ENCODE data around the gene SMAD3.

SMAD3 gene

DNA sequence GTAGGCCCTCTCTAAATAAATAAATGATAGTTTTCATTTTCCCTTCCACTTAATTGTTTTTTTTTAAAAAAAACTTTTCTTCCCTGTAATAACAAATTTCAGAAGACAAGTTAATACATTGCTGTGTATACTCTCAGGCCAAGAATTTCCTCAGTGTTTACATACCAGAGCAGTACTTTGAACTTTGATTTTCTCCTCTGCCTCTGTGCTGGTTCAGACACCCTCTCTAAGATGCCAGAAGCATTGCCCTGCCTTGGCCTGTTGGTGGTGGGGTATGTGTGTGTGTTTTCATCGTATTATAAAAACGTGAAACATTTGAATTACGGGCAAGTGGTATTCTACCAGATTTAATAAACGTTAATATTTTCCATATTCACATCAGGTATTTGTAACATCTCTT is 70.1 kb downstream of the SMAD3 start:
- POLR2A ChIA-PET, result no interaction called here
- CTCF ChIA-PET, result interaction anchor here (0.7 to 0.9 kb wide), 2 partner anchors 10 to 177 kb away, joined by 5 to 10 read pairs; no protein-coding TSS in a partner anchor

DNA sequence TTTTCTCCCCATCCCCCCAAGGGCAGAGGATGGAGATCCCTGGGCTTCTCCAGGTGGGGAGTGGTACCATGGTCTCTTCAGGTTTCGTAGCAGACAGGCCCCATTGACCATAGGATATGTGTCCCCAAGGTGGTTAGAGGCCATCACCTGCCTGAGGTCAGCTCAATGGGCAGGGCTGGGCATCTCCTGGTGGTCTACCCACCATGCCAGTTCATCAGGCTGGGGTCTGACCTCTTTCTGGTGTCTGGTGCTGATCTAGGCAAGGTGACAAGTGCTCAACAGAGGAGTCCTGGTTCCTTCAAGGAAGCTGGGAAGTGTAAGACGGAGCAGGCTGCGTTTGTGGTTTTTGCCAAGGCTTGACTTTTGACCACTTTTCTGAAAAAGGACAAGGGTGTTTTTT is 71.4 kb downstream of the SMAD3 start:
- H3K9me3 ChIP-seq (ENCODE audit: control insufficient read depth, insufficient read depth, low read depth, low read length), result no peaks in the 10 kb centered on the region
- no peak overlapping the region for H3K27ac ChIP-seq (ENCODE audit: extremely low read depth, low read depth, low read length)
- no peak overlapping the region for H3K4me3 ChIP-seq (ENCODE audit: low read depth, low read length)
- ChIA-PET POLR2A (no interaction called here), CTCF (no interaction called here)
- H3K36me3 ChIP-seq (ENCODE audit: control insufficient read depth in 2 of 2, insufficient read depth in 1 of 2, low read length in 2 of 2), result no peaks in the 10 kb centered on the region
- TF ChIP-seq BCL11B (tag by site-specific recombination; IDR thresholded peaks at IDR 0.05; ENCODE audit: low read depth), result no peak
- TF ChIP-seq GLI4 (tag by site-specific recombination; IDR thresholded peaks at IDR 0.05), result no peak
- TF ChIP-seq, protein P1, sequence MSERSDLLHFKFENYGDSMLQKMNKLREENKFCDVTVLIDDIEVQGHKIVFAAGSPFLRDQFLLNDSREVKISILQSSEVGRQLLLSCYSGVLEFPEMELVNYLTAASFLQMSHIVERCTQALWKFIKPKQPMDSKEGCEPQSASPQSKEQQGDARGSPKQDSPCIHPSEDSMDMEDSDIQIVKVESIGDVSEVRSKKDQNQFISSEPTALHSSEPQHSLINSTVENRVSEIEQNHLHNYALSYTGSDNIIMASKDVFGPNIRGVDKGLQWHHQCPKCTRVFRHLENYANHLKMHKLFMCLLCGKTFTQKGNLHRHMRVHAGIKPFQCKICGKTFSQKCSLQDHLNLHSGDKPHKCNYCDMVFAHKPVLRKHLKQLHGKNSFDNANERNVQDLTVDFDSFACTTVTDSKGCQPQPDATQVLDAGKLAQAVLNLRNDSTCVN (tag by site-specific recombination; optimal IDR thresholded peaks at IDR 0.05), result no peak
- TF ChIP-seq ZSCAN16 (tag by site-specific recombination; IDR thresholded peaks at IDR 0.05), result no peak
- TF ChIP-seq ZNF510 (tag by site-specific recombination; IDR thresholded peaks at IDR 0.05; ENCODE audit: insufficient replicate concordance), result no peak
- TF ChIP-seq KLF9 (tag by site-specific recombination; IDR thresholded peaks at IDR 0.05; ENCODE audit: low read depth), result no peak
- TF ChIP-seq OVOL3 (tag by site-specific recombination; IDR thresholded peaks at IDR 0.05), result no peak
- TF ChIP-seq ZNF623 (tag by site-specific recombination; IDR thresholded peaks at IDR 0.05), result no peak
- TF ChIP-seq ZNF239 (tag by site-specific recombination; IDR thresholded peaks at IDR 0.05), result no peak
- peaks cover 35% of the 10 kb centered on the region for H3K4me1 ChIP-seq (ENCODE audit: control insufficient read depth, insufficient read depth, low read length)

More for the DNA sequence above, 70.1 kb downstream of the SMAD3 start:
- no peaks in the 10 kb centered on the region for H3K36me3 ChIP-seq (ENCODE audit: control insufficient read depth in 2 of 2, insufficient read depth in 1 of 2, low read length in 2 of 2)
- 0 out of 2 replicates have a peak overlapping the region, but pooled peaks have one; percentile 27 for H3K27ac ChIP-seq (ENCODE audit: extremely low read depth, low read depth, low read length)
- no peak overlapping the region for H3K4me3 ChIP-seq (ENCODE audit: low read depth, low read length)
- TF ChIP-seq ZSCAN5A (tag by site-specific recombination; IDR thresholded peaks at IDR 0.05), result no peak
- TF ChIP-seq, protein P2, sequence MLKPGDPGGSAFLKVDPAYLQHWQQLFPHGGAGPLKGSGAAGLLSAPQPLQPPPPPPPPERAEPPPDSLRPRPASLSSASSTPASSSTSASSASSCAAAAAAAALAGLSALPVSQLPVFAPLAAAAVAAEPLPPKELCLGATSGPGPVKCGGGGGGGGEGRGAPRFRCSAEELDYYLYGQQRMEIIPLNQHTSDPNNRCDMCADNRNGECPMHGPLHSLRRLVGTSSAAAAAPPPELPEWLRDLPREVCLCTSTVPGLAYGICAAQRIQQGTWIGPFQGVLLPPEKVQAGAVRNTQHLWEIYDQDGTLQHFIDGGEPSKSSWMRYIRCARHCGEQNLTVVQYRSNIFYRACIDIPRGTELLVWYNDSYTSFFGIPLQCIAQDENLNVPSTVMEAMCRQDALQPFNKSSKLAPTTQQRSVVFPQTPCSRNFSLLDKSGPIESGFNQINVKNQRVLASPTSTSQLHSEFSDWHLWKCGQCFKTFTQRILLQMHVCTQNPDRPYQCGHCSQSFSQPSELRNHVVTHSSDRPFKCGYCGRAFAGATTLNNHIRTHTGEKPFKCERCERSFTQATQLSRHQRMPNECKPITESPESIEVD (tag by site-specific recombination; IDR thresholded peaks at IDR 0.05), result peak; percentile 69
- no peak for TF ChIP-seq ZNF792 (tag by site-specific recombination; IDR thresholded peaks at IDR 0.05)
- 0 out of 2 replicates have a peak, but pooled peaks have one; percentile 40 for TF ChIP-seq GFI1B (tag by site-specific recombination; IDR thresholded peaks at IDR 0.05)
- peaks cover 39% of the 10 kb centered on the region for H3K4me1 ChIP-seq (ENCODE audit: control insufficient read depth, insufficient read depth, low read length)
- no peaks in the 10 kb centered on the region for H3K9me3 ChIP-seq (ENCODE audit: control insufficient read depth, insufficient read depth, low read depth, low read length)

GRCh38 chr15:67137319-67137718 is 71.9 kb downstream of the SMAD3 start:
- H3K4me1 ChIP-seq (ENCODE audit: control insufficient read depth, insufficient read depth, low read length), result peaks cover 38% of the 10 kb centered on the region
- no peak overlapping the region for H3K4me3 ChIP-seq (ENCODE audit: low read depth, low read length)
- TF ChIP-seq ZNF292 (tag by site-specific recombination; IDR thresholded peaks at IDR 0.05; ENCODE audit: borderline replicate concordance, low read depth), result no peak
- TF ChIP-seq ZNF747 (tag by site-specific recombination; IDR thresholded peaks at IDR 0.05), result no peak
- TF ChIP-seq, protein P3, sequence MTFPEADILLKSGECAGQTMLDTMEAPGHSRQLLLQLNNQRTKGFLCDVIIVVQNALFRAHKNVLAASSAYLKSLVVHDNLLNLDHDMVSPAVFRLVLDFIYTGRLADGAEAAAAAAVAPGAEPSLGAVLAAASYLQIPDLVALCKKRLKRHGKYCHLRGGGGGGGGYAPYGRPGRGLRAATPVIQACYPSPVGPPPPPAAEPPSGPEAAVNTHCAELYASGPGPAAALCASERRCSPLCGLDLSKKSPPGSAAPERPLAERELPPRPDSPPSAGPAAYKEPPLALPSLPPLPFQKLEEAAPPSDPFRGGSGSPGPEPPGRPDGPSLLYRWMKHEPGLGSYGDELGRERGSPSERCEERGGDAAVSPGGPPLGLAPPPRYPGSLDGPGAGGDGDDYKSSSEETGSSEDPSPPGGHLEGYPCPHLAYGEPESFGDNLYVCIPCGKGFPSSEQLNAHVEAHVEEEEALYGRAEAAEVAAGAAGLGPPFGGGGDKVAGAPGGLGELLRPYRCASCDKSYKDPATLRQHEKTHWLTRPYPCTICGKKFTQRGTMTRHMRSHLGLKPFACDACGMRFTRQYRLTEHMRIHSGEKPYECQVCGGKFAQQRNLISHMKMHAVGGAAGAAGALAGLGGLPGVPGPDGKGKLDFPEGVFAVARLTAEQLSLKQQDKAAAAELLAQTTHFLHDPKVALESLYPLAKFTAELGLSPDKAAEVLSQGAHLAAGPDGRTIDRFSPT (tag by site-specific recombination; IDR thresholded peaks at IDR 0.05), result no peak
- TF ChIP-seq ZSCAN18 (tag by site-specific recombination; IDR thresholded peaks at IDR 0.05), result no peak
- no peak for TF ChIP-seq ZBTB21 (tag by site-specific recombination; IDR thresholded peaks at IDR 0.05)
- TF ChIP-seq ZNF513 (tag by site-specific recombination; IDR thresholded peaks at IDR 0.05), result no peak

More at GRCh38 chr15:67137319-67137718, 71.9 kb downstream of the SMAD3 start:
- Histone ChIP-seq H3K9me3 (ENCODE audit: control insufficient read depth, insufficient read depth, low read depth, low read length) (no peaks in the 10 kb centered on the region), H3K27ac (ENCODE audit: extremely low read depth, low read depth, low read length) (no peak overlapping the region), H3K36me3 (ENCODE audit: control insufficient read depth in 2 of 2, insufficient read depth in 1 of 2, low read length in 2 of 2) (no peaks in the 10 kb centered on the region)
- CTCF ChIA-PET, result interaction anchor here (0.7 kb wide), 1 partner anchor 207 kb away, joined by 3 read pairs; no protein-coding TSS in a partner anchor
- POLR2A ChIA-PET, result interaction anchor here (1.1 kb wide), 1 partner anchor 73 kb away, joined by 3 read pairs; no protein-coding TSS in a partner anchor
